Left lung (tissue), 10 donors: ENCODE data around the gene RASGRP1. TPM values are rescaled to one million over a fixed set of nuclear protein-coding genes. Genes with fewer than 3 reads are reported as not detected.

Experiments
- ATAC-seq: fragments of 200-7000 bp; cut with Tn5 transposase; one replicate; pipeline ENCODE4 v1.9.1; 2020; ENCODE audit warnings: moderate library complexity
- DNase-seq, 4 donors: peaks; one replicate each; pipeline ENCODE4 v3.0.0-alpha.2; 2013 to 2020
- H3K27ac ChIP-seq, 2 donors: fragments of 200-600 bp; sonication (generic) in 1 of 2; one replicate each; pipeline versions ENCODE4 v1.5.0 to v1.8.0; 2020 to 2021
- H3K27me3 ChIP-seq, 2 donors: fragments of 200-600 bp; sonication (generic) in 1 of 2; one replicate each; pipeline versions ENCODE4 v1.5.0 to v1.8.0; 2020 to 2021
- H3K36me3 ChIP-seq, 2 donors: fragments of 200-600 bp; sonication (generic) in 1 of 2; one replicate each; pipeline versions ENCODE4 v1.5.0 to v1.8.0; 2020 to 2021
- H3K4me1 ChIP-seq, 2 donors: fragments of 200-600 bp; one replicate each; pipeline ENCODE4 v1.8.0; 2021
- H3K4me3 ChIP-seq, 2 donors: fragments of 200-600 bp; sonication (generic) in 1 of 2; one replicate each; pipeline versions ENCODE4 v1.5.0 to v1.8.0; 2020 to 2021; ENCODE audit warnings: mild to moderate bottlenecking in 1 of 2
- H3K9me3 ChIP-seq, 2 donors: fragments of 200-600 bp; sonication (generic) in 1 of 2; one replicate each; pipeline versions ENCODE4 v1.5.0 to v1.8.0; 2020 to 2021
- CTCF ChIP-seq, 2 donors: fragments of 200-600 bp; sonication (generic) in 1 of 2; IDR thresholded peaks; one replicate each; pipeline versions ENCODE4 v1.5.0 to v1.8.0; 2021; ENCODE audit warnings: antibody characterized with exemption in 2 of 2
- intact Hi-C, 2 donors: fragments of 100-400 bp; cut with DNase I; formaldehyde crosslinking; loops; one replicate each; pipeline versions ENCODE4 v1.11.2 to v1.14.2; 2022
- polyA plus RNA-seq, 6 donors: library from polyadenylated mRNA; unstranded; fragments of 120-200 nt; gene quantifications; one replicate each; pipeline ENCODE4 v1.2.1, GENCODE V29; 2013; ENCODE audit not compliant: insufficient read length in 6 of 6
- total RNA-seq, 2 donors: library from RNA; stranded (reverse); fragmentation: NEBNext Ultra II Directional; extraction: Animal tissue kit (Norgen Biotek cat#: 25700); gene quantifications; one replicate each; pipeline ENCODE4 v1.2.1, GENCODE V29; 2021
- donor health status: DM: no; HTN: yes; CAD: no.
- donor health status: DM: no; HTN: no; CAD: no.

Gene RASGRP1
- total and polyA plus RNA-seq, 8 donors: 1.2 to 19.2 (median 1.4) TPM

DNA sequence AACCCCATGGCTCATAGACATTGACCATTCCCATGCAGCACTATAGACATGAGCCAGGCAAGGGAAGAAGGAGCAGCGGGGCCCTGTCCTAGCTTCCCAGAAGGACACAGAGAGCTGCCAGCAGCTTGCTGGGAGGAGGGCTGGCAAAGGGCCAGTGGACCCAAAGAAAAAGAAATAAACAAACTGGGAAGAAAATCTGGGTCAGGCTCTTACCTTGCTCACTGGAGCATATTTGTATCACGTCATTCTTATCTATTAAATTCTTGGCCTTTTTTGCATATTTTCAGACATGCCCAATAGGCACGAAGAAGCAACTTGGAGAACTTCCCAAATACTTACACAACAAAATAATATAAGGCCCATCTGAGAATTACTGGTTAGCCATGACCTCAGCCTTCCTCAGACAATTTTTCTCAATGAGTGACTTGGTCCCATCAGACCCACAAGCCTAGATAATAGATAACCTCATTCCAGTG lies 28.4 kb downstream of the RASGRP1 start:
- no peaks in the 10 kb centered on the region for H3K27me3 ChIP-seq
- no peaks in the 10 kb centered on the region for H3K4me1 ChIP-seq
- no peak overlapping the region for H3K4me3 ChIP-seq
- TF ChIP-seq CTCF (IDR thresholded peaks at IDR 0.05): no peak
- H3K9me3 ChIP-seq: no peaks in the 10 kb centered on the region
- intact Hi-C loops: no loop called here
- no peak overlapping the region for H3K27ac ChIP-seq
- DNase-seq: no peak
- no peaks in the 10 kb centered on the region for H3K36me3 ChIP-seq
- ATAC-seq: no peak

DNA sequence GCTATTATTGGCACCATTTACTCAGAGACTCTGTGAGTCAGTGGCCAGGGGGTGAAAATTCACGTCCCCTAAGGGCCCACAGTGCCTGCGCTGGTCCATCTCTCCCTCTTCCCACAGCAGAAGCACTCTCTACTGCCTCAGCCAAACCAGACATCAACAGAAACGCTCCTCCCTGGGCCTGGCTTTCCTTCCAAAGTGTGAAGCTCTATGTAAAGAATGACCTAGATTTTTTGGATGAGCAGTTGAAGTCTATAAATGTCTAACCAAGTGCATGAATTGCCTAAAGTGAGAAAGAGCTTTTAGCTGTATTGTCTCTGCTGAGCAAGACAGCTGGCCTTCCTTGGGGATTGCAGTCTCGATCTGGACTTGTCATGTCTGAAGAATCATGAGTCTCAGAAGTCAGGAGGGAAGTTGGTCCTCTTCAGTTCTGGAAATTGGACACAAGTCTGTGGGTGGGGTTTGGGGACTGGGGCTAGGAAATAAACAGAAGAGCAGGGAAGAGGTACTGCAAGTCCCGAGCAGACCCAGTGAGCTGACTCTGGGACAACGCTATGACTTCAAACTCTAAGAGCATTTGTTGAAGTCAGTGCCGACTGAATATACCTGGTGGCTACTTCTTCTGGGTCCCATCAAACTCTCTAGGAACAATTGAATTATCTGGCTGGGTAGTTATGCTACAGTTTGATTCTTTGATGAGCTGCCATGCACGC lies 29.0 kb downstream of the RASGRP1 start:
- intact Hi-C loops: no loop called here
- no peaks in the 10 kb centered on the region for H3K4me1 ChIP-seq
- DNase-seq (no peak), ATAC-seq (no peak)
- no peaks in the 10 kb centered on the region for H3K36me3 ChIP-seq
- H3K27me3 ChIP-seq: no peaks in the 10 kb centered on the region
- TF ChIP-seq CTCF (IDR thresholded peaks at IDR 0.05): no peak
- H3K4me3 ChIP-seq: no peak overlapping the region
- no peaks in the 10 kb centered on the region for H3K9me3 ChIP-seq
- no peak overlapping the region for H3K27ac ChIP-seq

DNA sequence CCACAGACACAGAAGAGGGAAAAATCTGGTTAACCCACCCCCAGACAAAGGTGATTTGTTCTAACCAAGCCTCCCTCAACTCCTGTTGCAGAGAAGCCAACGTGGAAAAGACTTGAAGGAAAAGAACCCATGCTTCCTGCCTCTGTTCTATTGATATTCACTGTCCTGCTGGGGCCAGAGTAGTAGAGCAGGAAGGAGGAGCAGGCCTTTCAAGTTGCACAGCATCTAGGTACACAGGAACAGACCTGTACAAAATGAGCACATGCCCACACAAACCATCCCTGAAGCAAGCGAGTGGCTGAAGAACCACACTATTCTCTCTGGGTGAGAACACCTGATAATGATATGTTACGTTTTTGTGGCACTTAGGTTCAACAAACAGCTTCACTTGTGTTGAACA lies 29.9 kb downstream of the RASGRP1 start:
- DNase-seq (no peak), ATAC-seq (no peak)
- Histone ChIP-seq H3K4me1 (no peaks in the 10 kb centered on the region), H3K27ac (no peak overlapping the region), H3K4me3 (no peak overlapping the region), H3K36me3 (no peaks in the 10 kb centered on the region), H3K9me3 (no peaks in the 10 kb centered on the region), H3K27me3 (no peaks in the 10 kb centered on the region)
- TF ChIP-seq CTCF (IDR thresholded peaks at IDR 0.05): no peak
- intact Hi-C loops: no loop called here

DNA sequence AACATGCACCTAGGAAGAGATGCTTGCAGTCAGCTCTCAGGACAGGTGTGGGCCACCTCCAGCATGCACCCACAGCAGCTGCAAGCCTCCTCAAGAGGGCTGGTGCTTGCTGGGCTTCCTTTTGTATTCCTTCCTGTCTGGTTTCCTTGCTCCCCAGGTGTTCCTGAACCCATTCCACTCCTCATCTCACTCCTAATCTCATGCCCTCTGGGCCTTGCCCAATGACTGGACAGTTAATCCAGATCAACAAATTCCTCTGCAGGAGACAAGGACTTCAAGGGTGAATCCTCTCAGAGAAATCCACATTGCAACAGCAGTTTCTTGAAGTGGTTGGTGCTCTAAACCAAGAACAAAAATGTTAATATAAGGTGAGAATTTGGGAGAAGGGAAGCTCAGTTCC lies 30.7 kb downstream of the RASGRP1 start:
- no peaks in the 10 kb centered on the region for H3K36me3 ChIP-seq
- intact Hi-C loops: no loop called here
- DNase-seq (no peak), ATAC-seq (no peak)
- no peak for TF ChIP-seq CTCF (IDR thresholded peaks at IDR 0.05)
- no peaks in the 10 kb centered on the region for H3K27me3 ChIP-seq
- no peak overlapping the region for H3K27ac ChIP-seq
- H3K4me1 ChIP-seq: no peaks in the 10 kb centered on the region
- H3K4me3 ChIP-seq: no peak overlapping the region
- no peaks in the 10 kb centered on the region for H3K9me3 ChIP-seq

- Histone ChIP-seq H3K27me3 (no peaks in the 10 kb centered on the region), H3K4me3 (no peak overlapping the region), H3K9me3 (no peaks in the 10 kb centered on the region), H3K27ac (no peak overlapping the region), H3K4me1 (no peaks in the 10 kb centered on the region), H3K36me3 (no peaks in the 10 kb centered on the region)
- no peak for ATAC-seq
- no peak for DNase-seq
- intact Hi-C loops: no loop called here
- no peak for TF ChIP-seq CTCF (IDR thresholded peaks at IDR 0.05)
Observed at GRCh38 chr15:38533416-38533915, 31.1 kb downstream of the RASGRP1 start.
